ENCODE results near the gene SWSAP1. TPM values are rescaled to one million over a fixed set of nuclear protein-coding genes. Genes with fewer than 3 reads are reported as not detected.

The SWSAP1 gene
- total and polyA plus RNA-seq, 2 experiments from 2014 or later, result 2.1 to 7.5 TPM

DNA sequence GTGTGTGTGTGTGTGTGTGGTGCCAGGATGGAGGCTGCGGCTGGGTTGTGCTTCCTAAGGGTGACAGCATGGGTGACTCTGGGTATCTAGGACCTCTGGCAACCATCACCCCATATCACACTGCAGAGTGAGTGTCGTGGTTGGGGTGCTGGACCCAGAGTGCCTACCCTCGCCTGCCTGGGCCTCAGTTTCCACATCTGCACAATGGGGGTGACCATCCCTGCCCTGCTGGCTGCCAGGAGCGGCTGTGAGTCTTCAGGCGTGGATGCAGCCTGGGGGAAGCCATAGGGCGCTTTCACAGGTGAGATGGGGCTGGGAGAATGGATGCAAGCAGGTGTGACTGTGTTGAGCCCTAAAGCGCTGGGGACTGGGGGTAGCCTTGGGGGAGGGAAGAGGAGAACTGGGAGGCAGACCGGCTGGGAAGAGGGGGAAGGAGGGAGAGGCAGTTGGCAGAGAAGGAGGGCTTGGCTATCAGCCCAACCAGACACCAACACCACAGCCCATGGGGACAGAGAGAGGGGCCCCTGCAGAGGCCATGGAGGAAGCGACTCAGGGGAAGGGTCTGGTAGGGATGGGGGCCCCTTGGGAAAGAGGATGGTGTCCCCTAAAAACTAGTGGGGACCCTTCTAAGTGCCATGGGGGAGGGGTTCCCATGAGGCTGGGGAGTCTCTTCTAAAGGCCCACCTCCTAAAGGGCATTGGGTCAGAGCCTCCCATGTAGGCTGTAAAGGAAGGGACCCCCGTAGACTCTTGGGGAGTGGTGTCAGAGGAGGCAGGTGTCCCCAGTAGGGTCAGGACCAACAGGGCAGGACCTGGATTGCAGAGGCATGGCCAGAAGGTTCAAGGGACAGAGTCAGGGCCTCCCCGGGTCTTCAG lies 17.6 kb upstream of the SWSAP1 start:
- TF ChIP-seq, protein P1, sequence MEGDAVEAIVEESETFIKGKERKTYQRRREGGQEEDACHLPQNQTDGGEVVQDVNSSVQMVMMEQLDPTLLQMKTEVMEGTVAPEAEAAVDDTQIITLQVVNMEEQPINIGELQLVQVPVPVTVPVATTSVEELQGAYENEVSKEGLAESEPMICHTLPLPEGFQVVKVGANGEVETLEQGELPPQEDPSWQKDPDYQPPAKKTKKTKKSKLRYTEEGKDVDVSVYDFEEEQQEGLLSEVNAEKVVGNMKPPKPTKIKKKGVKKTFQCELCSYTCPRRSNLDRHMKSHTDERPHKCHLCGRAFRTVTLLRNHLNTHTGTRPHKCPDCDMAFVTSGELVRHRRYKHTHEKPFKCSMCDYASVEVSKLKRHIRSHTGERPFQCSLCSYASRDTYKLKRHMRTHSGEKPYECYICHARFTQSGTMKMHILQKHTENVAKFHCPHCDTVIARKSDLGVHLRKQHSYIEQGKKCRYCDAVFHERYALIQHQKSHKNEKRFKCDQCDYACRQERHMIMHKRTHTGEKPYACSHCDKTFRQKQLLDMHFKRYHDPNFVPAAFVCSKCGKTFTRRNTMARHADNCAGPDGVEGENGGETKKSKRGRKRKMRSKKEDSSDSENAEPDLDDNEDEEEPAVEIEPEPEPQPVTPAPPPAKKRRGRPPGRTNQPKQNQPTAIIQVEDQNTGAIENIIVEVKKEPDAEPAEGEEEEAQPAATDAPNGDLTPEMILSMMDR (IDR thresholded peaks at IDR 0.05; ENCODE audit: low read depth, low read length), result no peak
- Histone ChIP-seq H3K36me3 (no peaks in the 10 kb centered on the region), H3K4me1 (ENCODE audit: low read depth) (no peaks in the 10 kb centered on the region), H3K27ac (no peak overlapping the region), H3K27me3 (no peaks in the 10 kb centered on the region), H3K4me3 (no peak overlapping the region), H3K9me3 (ENCODE audit: low read depth) (no peaks in the 10 kb centered on the region)
- no peak for DNase-seq (ENCODE audit: low read depth in 1 of 2, low spot score in 1 of 2)

- no peaks in the 10 kb centered on the region for H3K36me3 ChIP-seq
- H3K4me1 ChIP-seq (ENCODE audit: low read depth), result no peaks in the 10 kb centered on the region
- H3K9me3 ChIP-seq (ENCODE audit: low read depth), result no peaks in the 10 kb centered on the region
- no peak overlapping the region for H3K27ac ChIP-seq
- no peak overlapping the region for H3K4me3 ChIP-seq
- no peak for DNase-seq (ENCODE audit: low read depth in 1 of 2, low spot score in 1 of 2)
- H3K27me3 ChIP-seq, result no peaks in the 10 kb centered on the region
- TF ChIP-seq, protein P1 (IDR thresholded peaks at IDR 0.05; ENCODE audit: low read depth, low read length), result no peak
Observed at GRCh38 chr19:11359421-11359820, 15.0 kb upstream of the SWSAP1 start.

GRCh38 chr19:11361037-11361770 lies 13.3 kb upstream of the SWSAP1 start:
- no peak overlapping the region for H3K4me3 ChIP-seq
- no peaks in the 10 kb centered on the region for H3K27me3 ChIP-seq
- H3K27ac ChIP-seq, result no peak overlapping the region
- H3K36me3 ChIP-seq, result no peaks in the 10 kb centered on the region
- peak in 1 of 2 donors; percentile 90 for DNase-seq (ENCODE audit: low read depth in 1 of 2, low spot score in 1 of 2)
- H3K4me1 ChIP-seq (ENCODE audit: low read depth), result no peaks in the 10 kb centered on the region
- no peaks in the 10 kb centered on the region for H3K9me3 ChIP-seq (ENCODE audit: low read depth)
- TF ChIP-seq, protein P1 (IDR thresholded peaks at IDR 0.05; ENCODE audit: low read depth, low read length), result no peak

DNA sequence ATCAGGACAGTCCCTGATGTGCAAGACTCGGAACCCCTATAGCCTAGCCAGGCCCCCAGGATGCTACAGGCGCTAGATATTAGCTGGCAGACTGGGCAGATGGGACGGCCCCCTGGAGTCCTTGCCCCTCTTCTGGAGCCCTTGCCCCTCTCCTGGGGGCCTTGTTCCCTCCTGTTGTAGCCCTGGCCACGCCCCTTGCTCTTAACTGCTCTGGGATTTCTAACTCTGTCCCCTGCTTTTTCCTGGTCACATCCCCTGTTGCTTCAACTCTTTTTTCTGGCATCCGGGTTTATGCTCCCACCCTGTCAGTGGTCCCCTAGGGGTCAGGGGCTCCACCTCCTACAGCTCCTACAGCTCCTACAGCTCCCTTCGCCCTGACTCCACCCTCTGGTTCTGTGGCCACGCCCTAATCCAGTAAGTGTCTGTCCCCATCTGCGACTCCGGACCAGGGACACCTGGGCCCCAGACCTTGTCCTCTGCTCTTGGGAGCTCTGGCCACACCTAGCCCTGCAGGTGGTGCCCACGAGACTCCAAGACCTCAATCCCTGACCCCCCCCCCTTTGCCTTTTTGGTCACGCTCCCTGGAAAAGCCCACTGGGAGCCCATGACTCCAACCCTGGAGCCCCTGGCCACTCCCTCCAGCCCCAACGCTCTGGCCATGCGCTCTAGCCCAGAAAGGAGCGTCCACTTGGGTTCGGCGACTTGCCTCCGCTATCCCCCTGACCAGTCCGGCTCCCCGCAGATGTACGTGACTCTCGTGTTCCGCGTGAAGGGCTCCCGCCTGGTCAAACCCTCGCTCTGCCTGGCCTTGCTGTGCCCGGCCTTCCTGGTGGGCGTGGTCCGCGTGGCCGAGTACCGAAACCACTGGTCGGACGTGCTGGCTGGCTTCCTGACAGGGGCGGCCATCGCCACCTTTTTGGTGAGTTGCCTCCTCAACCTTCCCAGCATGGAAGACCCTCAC lies 12.4 kb upstream of the SWSAP1 start:
- no peaks in the 10 kb centered on the region for H3K4me1 ChIP-seq (ENCODE audit: low read depth)
- no peaks in the 10 kb centered on the region for H3K27me3 ChIP-seq
- H3K27ac ChIP-seq, result no peak overlapping the region
- no peaks in the 10 kb centered on the region for H3K36me3 ChIP-seq
- no peaks in the 10 kb centered on the region for H3K9me3 ChIP-seq (ENCODE audit: low read depth)
- TF ChIP-seq, protein P1 (IDR thresholded peaks at IDR 0.05; ENCODE audit: low read depth, low read length), result no peak
- no peak for DNase-seq (ENCODE audit: low read depth in 1 of 2, low spot score in 1 of 2)
- H3K4me3 ChIP-seq, result no peak overlapping the region

GRCh38 chr19:11363881-11364280 lies 10.6 kb upstream of the SWSAP1 start:
- no peaks in the 10 kb centered on the region for H3K27me3 ChIP-seq
- no peaks in the 10 kb centered on the region for H3K4me1 ChIP-seq (ENCODE audit: low read depth)
- H3K9me3 ChIP-seq (ENCODE audit: low read depth), result no peaks in the 10 kb centered on the region
- TF ChIP-seq, protein P1 (IDR thresholded peaks at IDR 0.05; ENCODE audit: low read depth, low read length), result no peak
- no peak overlapping the region for H3K27ac ChIP-seq
- DNase-seq (ENCODE audit: low read depth in 1 of 2, low spot score in 1 of 2), result no peak
- H3K4me3 ChIP-seq, result no peak overlapping the region
- no peaks in the 10 kb centered on the region for H3K36me3 ChIP-seq
